ENCODE results near the gene GPR3.
A peak's percentile ranks its signal among the peaks of the same experiment; 100 is the strongest.
"Not testable (repeated sequence)": the region's sequence is repeated elsewhere in the genome, so short reads cannot be mapped to it uniquely, and the experiment has no call there.

The GPR3 gene

GRCh38 chr1:27428316-27429028, 36.0 kb downstream of the GPR3 start:
- peak; percentile 29 for DNase-seq (ENCODE audit: low read depth)

GRCh38 chr1:27429029-27429425, 36.6 kb downstream of the GPR3 start:
- no peak for DNase-seq (ENCODE audit: low read depth)

- DNase-seq (ENCODE audit: low read depth): no peak
Measured at GRCh38 chr1:27430903-27431600, 38.6 kb downstream of the GPR3 start.

GRCh38 chr1:27431601-27431940, 39.1 kb downstream of the GPR3 start:
- DNase-seq (ENCODE audit: low read depth): no peak

GRCh38 chr1:27432725-27433124, 40.3 kb downstream of the GPR3 start:
- not testable (repeated sequence) for DNase-seq (ENCODE audit: low read depth)

- no peak for DNase-seq (ENCODE audit: low read depth)
Measured at GRCh38 chr1:27433706-27434105, 41.3 kb downstream of the GPR3 start.

- no peak for DNase-seq (ENCODE audit: low read depth)
Measured at GRCh38 chr1:27435566-27436203, 43.3 kb downstream of the GPR3 start.

GRCh38 chr1:27436204-27437159, 44.1 kb downstream of the GPR3 start:
- no peak for DNase-seq (ENCODE audit: low read depth)

- DNase-seq (ENCODE audit: low read depth): no peak
Measured at GRCh38 chr1:27438621-27439061, 46.2 kb downstream of the GPR3 start.

GRCh38 chr1:27439150-27439549, 46.7 kb downstream of the GPR3 start:
- no peak for DNase-seq (ENCODE audit: low read depth)

- DNase-seq (ENCODE audit: low read depth): no peak
Measured at GRCh38 chr1:27444632-27445031, 52.2 kb downstream of the GPR3 start.
